ENCODE measurements around the gene UBXN10.

Gene UBXN10

GRCh38 chr1:20185834-20186782 lies at the start of gene UBXN10, which contains the start of gene PLA2G2C:
Gene UBXN10, plus strand, starts transcription at chr1:20186096. Its CDS starts 4,466 bp downstream, at chr1:20190562.
Gene PLA2G2C, minus strand, starts transcription at chr1:20186518. Its CDS starts 9,155 bp downstream, at chr1:20177363.
- DNase-seq (ENCODE audit: low read depth): peak; percentile 22

GRCh38 chr1:20136249-20136648 lies 49.6 kb upstream of the UBXN10 start:
- no peak for DNase-seq (ENCODE audit: low read depth)

- DNase-seq (ENCODE audit: low read depth): no peak
These were observed 48.8 kb upstream of the UBXN10 start for GRCh38 chr1:20137055-20137454.

- DNase-seq (ENCODE audit: low read depth): no peak
These were observed 48.3 kb upstream of the UBXN10 start for GRCh38 chr1:20137604-20138003.

- no peak for DNase-seq (ENCODE audit: low read depth)
These were observed 47.5 kb upstream of the UBXN10 start for GRCh38 chr1:20138346-20138745.

- DNase-seq (ENCODE audit: low read depth): no peak
These were observed 46.8 kb upstream of the UBXN10 start, which contains the start of gene PLA2G2F for GRCh38 chr1:20138961-20139550. Gene PLA2G2F, plus strand, starts transcription at chr1:20139323. Its CDS starts 105 bp downstream, at chr1:20139428.

GRCh38 chr1:20139776-20140612 lies 45.9 kb upstream of the UBXN10 start:
- DNase-seq (ENCODE audit: low read depth): no peak

- no peak for DNase-seq (ENCODE audit: low read depth)
These were observed 44.9 kb upstream of the UBXN10 start for GRCh38 chr1:20141001-20141400.

- DNase-seq (ENCODE audit: low read depth): no peak
These were observed 44.4 kb upstream of the UBXN10 start for GRCh38 chr1:20141466-20141865.

GRCh38 chr1:20142001-20142710 lies 43.7 kb upstream of the UBXN10 start:
- no peak for DNase-seq (ENCODE audit: low read depth)

GRCh38 chr1:20143318-20143717 lies 42.6 kb upstream of the UBXN10 start:
- no peak for DNase-seq (ENCODE audit: low read depth)

- no peak for DNase-seq (ENCODE audit: low read depth)
These were observed 41.9 kb upstream of the UBXN10 start for GRCh38 chr1:20143734-20144565.

GRCh38 chr1:20147846-20148570 lies 37.9 kb upstream of the UBXN10 start:
- no peak for DNase-seq (ENCODE audit: low read depth)

- DNase-seq (ENCODE audit: low read depth): no peak
These were observed 37.1 kb upstream of the UBXN10 start for GRCh38 chr1:20148571-20149500.

GRCh38 chr1:20149601-20150325 lies 36.1 kb upstream of the UBXN10 start:
- DNase-seq (ENCODE audit: low read depth): no peak

GRCh38 chr1:20150326-20150705 lies 35.6 kb upstream of the UBXN10 start:
- no peak for DNase-seq (ENCODE audit: low read depth)

- no peak for DNase-seq (ENCODE audit: low read depth)
These were observed 34.9 kb upstream of the UBXN10 start for GRCh38 chr1:20150969-20151368.

Data from stimulated activated CD8-positive, alpha-beta memory T cell treated with anti-CD3 and anti-CD28 coated beads, Interleukin-15, amount 100 ng/mL, for 24 hours (primary cell).